ENCODE measurements around the gene TMEM232. TPM values are rescaled to one million over a fixed set of nuclear protein-coding genes. Genes with fewer than 3 reads are reported as not detected.

The TMEM232 gene
- total and polyA plus RNA-seq, 2 experiments from 2014 or later = 0.78 to 6.2 TPM

GRCh38 chr5:110507972-110508371 lies 218.5 kb downstream of the TMEM232 start:
- no peak for DNase-seq

DNA sequence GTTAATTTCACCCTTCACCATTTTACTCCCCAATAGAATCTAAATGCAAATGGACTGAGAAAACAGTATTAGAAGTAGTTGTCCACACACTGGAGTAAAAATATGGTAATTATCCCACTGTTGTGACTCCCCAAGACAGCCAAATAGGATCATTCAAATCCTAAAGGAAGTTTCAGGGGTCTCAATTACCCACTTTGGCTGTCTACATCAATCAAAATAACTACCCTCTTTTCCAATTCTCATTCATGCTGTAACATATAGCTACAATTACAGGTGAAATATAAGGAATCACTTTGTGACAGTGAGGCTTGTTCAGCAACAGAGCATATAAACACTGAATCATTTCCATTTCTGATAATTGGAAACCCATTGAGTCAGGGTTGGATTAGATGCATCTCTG lies 220.1 kb downstream of the TMEM232 start:
- in situ Hi-C loops (cut with MboI) = no loop called here

More at GRCh38 chr5:110507972-110508371, 218.5 kb downstream of the TMEM232 start:
- H3K36me3 ChIP-seq (ENCODE audit: low read depth) = no peaks in the 10 kb centered on the region
- H3K4me2 ChIP-seq (ENCODE audit: unreplicated experiment) = no peak overlapping the region
- H3K9ac ChIP-seq = no peak overlapping the region
- H3K27ac ChIP-seq = no peak overlapping the region
- no peak overlapping the region for H3K4me3 ChIP-seq
- H3F3A ChIP-seq (ENCODE audit: insufficient read depth) = no peaks in the 10 kb centered on the region
- no peaks in the 10 kb centered on the region for H3K9me2 ChIP-seq (ENCODE audit: insufficient read depth)
- TF ChIP-seq EZH2 (IDR thresholded peaks at IDR 0.05; ENCODE audit: insufficient read depth, poor library complexity, severe bottlenecking) = no peak
- no peak for TF ChIP-seq EZH2phosphoT487 (IDR thresholded peaks at IDR 0.05; ENCODE audit: insufficient read depth, low read depth)
- H3K4me1 ChIP-seq (ENCODE audit: insufficient read depth) = peaks cover 8% of the 10 kb centered on the region; the same call in 1 of the 2 replicates
- H3K79me2 ChIP-seq (ENCODE audit: insufficient read depth) = no peaks in the 10 kb centered on the region
- 63 to 65% methylated on average over 2 of the region's 2 CpGs for WGBS, 2 experiments (ENCODE audit: low coverage in 1 of 2, low lambda C conversion rate in 2 of 2, missing lambda C conversion rate in 2 of 2)
- H3K27me3 ChIP-seq (replicated peaks; ENCODE audit: insufficient read depth) = no peaks in the 10 kb centered on the region
- H3K9me3 ChIP-seq (ENCODE audit: low read depth) = no peaks in the 10 kb centered on the region
- H2AFZ ChIP-seq = no peak overlapping the region
- in situ Hi-C loops (cut with MboI) = no loop called here
- H4K20me1 ChIP-seq (ENCODE audit: insufficient read depth) = no peaks in the 10 kb centered on the region

DNA sequence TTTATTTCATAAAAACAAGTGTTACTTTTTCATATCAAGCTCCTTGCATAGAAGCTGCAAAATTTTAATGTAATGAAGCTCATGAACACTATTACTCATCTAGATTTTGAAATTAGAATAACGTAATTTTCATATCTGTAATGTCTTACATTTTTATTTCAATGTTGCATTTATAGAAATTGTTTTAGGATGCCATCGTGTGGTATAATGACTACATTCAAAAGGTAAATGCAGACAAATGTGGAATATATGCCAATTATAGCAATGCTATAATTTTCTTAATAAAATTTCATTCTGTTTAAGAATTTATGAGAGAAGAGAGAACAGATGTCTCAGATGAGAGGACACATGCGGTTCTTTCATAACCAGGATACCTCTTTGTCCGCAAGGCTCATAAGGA lies 230.2 kb downstream of the TMEM232 start:
- H3K4me1 ChIP-seq (ENCODE audit: insufficient read depth) = no peaks in the 10 kb centered on the region
- no peaks in the 10 kb centered on the region for H3K9me3 ChIP-seq (ENCODE audit: low read depth)
- H3K4me2 ChIP-seq (ENCODE audit: unreplicated experiment) = no peak overlapping the region
- TF ChIP-seq EZH2phosphoT487 (IDR thresholded peaks at IDR 0.05; ENCODE audit: insufficient read depth, low read depth) (no peak), EZH2 (IDR thresholded peaks at IDR 0.05; ENCODE audit: insufficient read depth, poor library complexity, severe bottlenecking) (no peak)
- 56 to 62% methylated on average over 4 of the region's 4 CpGs for WGBS, 2 experiments (ENCODE audit: low coverage in 1 of 2, low lambda C conversion rate in 2 of 2, missing lambda C conversion rate in 2 of 2)
- no peak overlapping the region for H3K4me3 ChIP-seq
- H3F3A ChIP-seq (ENCODE audit: insufficient read depth) = no peaks in the 10 kb centered on the region
- H4K20me1 ChIP-seq (ENCODE audit: insufficient read depth) = no peaks in the 10 kb centered on the region
- H3K79me2 ChIP-seq (ENCODE audit: insufficient read depth) = no peaks in the 10 kb centered on the region
- no peak overlapping the region for H2AFZ ChIP-seq
- no peaks in the 10 kb centered on the region for H3K27me3 ChIP-seq (replicated peaks; ENCODE audit: insufficient read depth)
- H3K36me3 ChIP-seq (ENCODE audit: low read depth) = no peaks in the 10 kb centered on the region
- H3K27ac ChIP-seq = no peak overlapping the region
- in situ Hi-C loops (cut with MboI) = no loop called here
- H3K9me2 ChIP-seq (ENCODE audit: insufficient read depth) = no peaks in the 10 kb centered on the region
- no peak overlapping the region for H3K9ac ChIP-seq
- no peak for DNase-seq

More for the DNA sequence above, 220.1 kb downstream of the TMEM232 start:
- Histone ChIP-seq H2AFZ (no peak overlapping the region), H3K9ac (no peak overlapping the region), H3K9me2 (ENCODE audit: insufficient read depth) (no peaks in the 10 kb centered on the region), H3K4me2 (ENCODE audit: unreplicated experiment) (no peak overlapping the region), H3F3A (ENCODE audit: insufficient read depth) (no peaks in the 10 kb centered on the region), H3K4me1 (ENCODE audit: insufficient read depth) (peaks cover 8% of the 10 kb centered on the region; the same call in 1 of the 2 replicates), H4K20me1 (ENCODE audit: insufficient read depth) (no peaks in the 10 kb centered on the region), H3K27ac (no peak overlapping the region), H3K36me3 (ENCODE audit: low read depth) (no peaks in the 10 kb centered on the region), H3K79me2 (ENCODE audit: insufficient read depth) (no peaks in the 10 kb centered on the region), H3K9me3 (ENCODE audit: low read depth) (no peaks in the 10 kb centered on the region), H3K4me3 (no peak overlapping the region), H3K27me3 (replicated peaks; ENCODE audit: insufficient read depth) (no peaks in the 10 kb centered on the region)
- no peak for DNase-seq
- no peak for TF ChIP-seq EZH2phosphoT487 (IDR thresholded peaks at IDR 0.05; ENCODE audit: insufficient read depth, low read depth)
- TF ChIP-seq EZH2 (IDR thresholded peaks at IDR 0.05; ENCODE audit: insufficient read depth, poor library complexity, severe bottlenecking) = no peak

DNA sequence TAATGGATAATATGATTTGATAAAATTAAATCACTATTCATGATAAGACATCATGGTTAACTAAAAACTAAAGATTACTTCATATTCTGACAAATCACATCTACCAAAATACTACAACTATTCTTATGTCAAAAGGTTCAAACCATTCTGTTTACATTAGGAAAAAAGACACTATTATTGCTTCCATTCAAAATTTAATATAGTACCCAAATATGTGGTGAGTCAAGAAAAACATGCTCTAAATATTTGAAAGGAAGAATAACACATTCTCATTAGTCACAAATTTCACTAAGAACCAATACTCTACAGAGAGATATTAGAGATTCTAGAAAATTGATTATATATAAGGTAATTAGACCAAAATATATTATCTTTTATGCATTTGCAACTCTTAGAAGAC lies 234.0 kb downstream of the TMEM232 start:
- Histone ChIP-seq H3K4me2 (ENCODE audit: unreplicated experiment) (no peak overlapping the region), H3F3A (ENCODE audit: insufficient read depth) (no peaks in the 10 kb centered on the region), H3K4me1 (ENCODE audit: insufficient read depth) (peaks cover 3% of the 10 kb centered on the region; the same call in 1 of the 2 replicates), H3K27ac (no peak overlapping the region), H4K20me1 (ENCODE audit: insufficient read depth) (no peaks in the 10 kb centered on the region), H3K9me3 (ENCODE audit: low read depth) (no peaks in the 10 kb centered on the region), H3K9ac (no peak overlapping the region), H3K9me2 (ENCODE audit: insufficient read depth) (no peaks in the 10 kb centered on the region), H3K27me3 (replicated peaks; ENCODE audit: insufficient read depth) (no peaks in the 10 kb centered on the region), H3K36me3 (ENCODE audit: low read depth) (no peaks in the 10 kb centered on the region), H3K79me2 (ENCODE audit: insufficient read depth) (no peaks in the 10 kb centered on the region), H3K4me3 (no peak overlapping the region), H2AFZ (no peak overlapping the region)
- DNase-seq = no peak
- in situ Hi-C loops (cut with MboI) = no loop called here
- TF ChIP-seq EZH2phosphoT487 (IDR thresholded peaks at IDR 0.05; ENCODE audit: insufficient read depth, low read depth) = no peak
- TF ChIP-seq EZH2 (IDR thresholded peaks at IDR 0.05; ENCODE audit: insufficient read depth, poor library complexity, severe bottlenecking) = no peak

DNA sequence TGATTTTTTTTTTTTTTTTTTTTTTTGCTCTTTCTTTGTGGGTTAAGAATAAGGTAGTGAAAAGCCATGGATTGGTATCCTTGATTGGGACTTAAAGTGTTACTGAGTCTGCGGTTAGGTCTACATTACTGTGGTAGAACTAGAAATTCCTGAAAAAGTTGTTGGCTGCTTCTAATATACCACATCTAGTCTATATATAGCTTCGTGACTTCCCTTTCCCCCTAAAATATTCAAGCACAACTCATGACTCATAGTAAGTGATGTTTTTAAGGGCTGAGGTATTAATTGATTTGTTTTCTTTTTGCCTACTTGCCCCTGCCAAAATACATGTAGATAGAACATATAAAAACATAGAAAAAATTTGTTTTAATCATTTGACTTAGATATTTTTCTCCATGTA lies 247.6 kb downstream of the TMEM232 start:
- H3K9me3 ChIP-seq (ENCODE audit: low read depth) = no peaks in the 10 kb centered on the region
- H2AFZ ChIP-seq = no peak overlapping the region
- TF ChIP-seq EZH2 (IDR thresholded peaks at IDR 0.05; ENCODE audit: insufficient read depth, poor library complexity, severe bottlenecking) = no peak
- peak; percentile 62; the same call in 1 of the 2 replicates for TF ChIP-seq EZH2phosphoT487 (IDR thresholded peaks at IDR 0.05; ENCODE audit: insufficient read depth, low read depth)
- no peak overlapping the region for H3K9ac ChIP-seq
- no peaks in the 10 kb centered on the region for H3K36me3 ChIP-seq (ENCODE audit: low read depth)
- peak overlapping the region; percentile 37 for H3K4me3 ChIP-seq
- in situ Hi-C loops (cut with MboI) = no loop called here
- peak; percentile 94 for DNase-seq
- no peaks in the 10 kb centered on the region for H4K20me1 ChIP-seq (ENCODE audit: insufficient read depth)
- H3K27me3 ChIP-seq (replicated peaks; ENCODE audit: insufficient read depth) = no peaks in the 10 kb centered on the region
- peak overlapping the region; percentile 53 for H3K27ac ChIP-seq
- WGBS, 2 experiments (ENCODE audit: low coverage in 1 of 2, low lambda C conversion rate in 2 of 2, missing lambda C conversion rate in 2 of 2) = 0 to 1% methylated on average over 2 of the region's 2 CpGs
- peak overlapping the region; percentile 61 for H3K4me2 ChIP-seq (ENCODE audit: unreplicated experiment)
- peaks cover 17% of the 10 kb centered on the region for H3F3A ChIP-seq (ENCODE audit: insufficient read depth)
- no peaks in the 10 kb centered on the region for H3K9me2 ChIP-seq (ENCODE audit: insufficient read depth)
- H3K4me1 ChIP-seq (ENCODE audit: insufficient read depth) = peaks cover 29% of the 10 kb centered on the region
- no peaks in the 10 kb centered on the region for H3K79me2 ChIP-seq (ENCODE audit: insufficient read depth)

All from GM23248 (cell line).